Stimulated activated CD4-positive, alpha-beta T cell treated with anti-CD3 and anti-CD28 coated beads, Interleukin-1b, Interleukin-23, amount 100 ng/mL, for 24 hours (primary cell): ENCODE data around the gene PXDN.

Experiments
- DNase-seq, 4 experiments: peaks; one replicate each; pipeline ENCODE4 v3.0.0-alpha.2; 2020; ENCODE audit warnings: low read depth in 4 of 4, low spot score in 1 of 4

Gene PXDN

GRCh38 chr2:1602278-1603010 is 141.9 kb downstream of the PXDN start:
- DNase-seq, result no peak

GRCh38 chr2:1601471-1602277 is 142.6 kb downstream of the PXDN start:
- no peak for DNase-seq

DNA sequence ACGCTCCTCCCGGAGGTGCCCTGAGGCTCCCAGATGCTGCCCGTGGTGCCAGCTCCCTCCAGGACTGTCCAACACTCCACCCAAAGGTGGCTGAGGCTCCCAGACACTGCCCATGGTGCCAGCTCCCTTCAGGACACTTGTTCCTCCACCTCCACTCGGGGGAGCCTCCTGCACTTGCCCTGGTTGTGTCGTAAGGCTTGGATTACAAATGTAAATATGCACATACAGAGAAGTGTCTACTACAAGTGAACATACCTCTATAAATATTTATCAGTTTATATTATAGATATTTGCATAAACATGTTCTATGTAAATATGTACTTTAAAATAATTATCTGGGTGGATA is 143.3 kb downstream of the PXDN start:
- no peak for DNase-seq

DNA sequence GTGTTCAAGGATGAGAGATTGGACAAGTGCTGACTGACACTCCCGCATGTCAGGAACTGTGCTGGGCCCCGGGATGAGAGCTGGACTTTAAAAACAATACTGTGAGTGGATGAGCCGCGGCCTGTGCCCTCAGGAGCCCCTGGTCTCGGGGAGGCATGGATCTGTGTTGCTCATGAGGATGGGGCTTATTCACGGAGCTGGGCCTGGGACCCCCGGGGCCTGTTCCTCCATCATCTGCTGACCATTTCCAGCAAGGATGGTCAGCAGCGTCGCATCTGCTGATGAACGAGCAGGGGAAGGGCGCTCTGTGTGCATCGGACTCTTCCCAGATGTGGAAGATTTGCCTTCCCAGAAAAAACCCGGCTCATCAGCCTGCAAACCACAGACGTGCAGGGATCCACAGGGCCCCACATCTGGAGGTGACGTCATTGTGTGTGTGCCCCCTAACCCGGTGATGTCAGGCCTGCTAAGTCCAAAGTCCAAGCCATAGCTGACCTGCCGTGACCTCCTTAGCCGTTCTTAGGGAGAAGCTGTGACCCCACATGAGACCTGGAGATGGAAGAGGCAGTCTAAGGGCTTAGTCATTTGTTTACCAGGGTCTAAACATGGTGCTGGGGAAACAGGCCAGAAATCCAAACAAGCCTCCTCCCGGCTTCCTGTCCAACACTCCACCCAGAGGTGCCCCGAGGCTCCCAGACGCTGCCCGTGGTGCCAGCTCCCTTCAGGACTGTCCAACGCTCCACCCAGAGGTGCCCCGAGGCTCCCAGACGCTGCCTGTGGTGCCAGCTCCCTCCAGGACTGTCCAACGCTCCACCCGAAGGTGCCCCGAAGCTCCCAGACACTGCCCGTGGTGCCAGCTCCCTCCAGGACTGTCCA is 143.9 kb downstream of the PXDN start:
- no peak for DNase-seq

- DNase-seq, result no peak
These were observed 144.8 kb downstream of the PXDN start for GRCh38 chr2:1599301-1600085.

DNA sequence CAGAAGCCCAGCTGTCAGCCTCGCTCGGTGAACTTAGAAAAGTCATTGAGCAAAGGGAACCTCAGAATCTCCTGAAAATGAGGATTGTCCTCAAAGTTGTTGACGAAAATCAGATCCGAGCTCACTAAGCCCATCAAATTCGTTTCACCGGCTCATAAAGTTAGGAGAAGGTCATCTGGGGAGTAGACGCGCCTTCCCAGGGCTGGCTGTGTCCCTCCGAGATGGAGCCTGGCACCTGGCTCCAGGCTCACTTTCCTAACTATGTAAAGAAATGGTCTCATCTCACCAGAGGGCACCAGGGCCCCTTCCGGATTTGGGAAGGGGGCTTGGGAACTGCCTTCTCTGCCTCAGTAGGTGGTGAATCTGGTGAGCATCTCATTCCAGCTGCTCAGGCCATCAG is 145.5 kb downstream of the PXDN start:
- no peak for DNase-seq

GRCh38 chr2:1598041-1598710 is 146.1 kb downstream of the PXDN start:
- DNase-seq, result no peak

DNA sequence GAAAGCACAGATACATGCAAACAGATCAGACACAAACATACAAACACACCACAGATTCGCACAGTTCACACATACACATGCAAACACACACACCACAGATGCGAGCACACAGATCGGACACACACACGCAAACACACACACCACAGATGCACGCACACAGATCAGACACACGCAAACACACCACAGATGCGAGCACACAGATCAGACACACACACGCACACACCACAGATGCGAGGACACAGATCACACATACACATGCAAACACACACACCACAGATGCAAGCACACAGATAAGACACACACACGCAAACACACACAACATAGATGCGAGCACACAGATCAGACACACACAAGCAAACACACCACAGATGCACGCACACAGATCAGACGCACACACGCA is 149.0 kb downstream of the PXDN start:
- DNase-seq, result no peak

DNA sequence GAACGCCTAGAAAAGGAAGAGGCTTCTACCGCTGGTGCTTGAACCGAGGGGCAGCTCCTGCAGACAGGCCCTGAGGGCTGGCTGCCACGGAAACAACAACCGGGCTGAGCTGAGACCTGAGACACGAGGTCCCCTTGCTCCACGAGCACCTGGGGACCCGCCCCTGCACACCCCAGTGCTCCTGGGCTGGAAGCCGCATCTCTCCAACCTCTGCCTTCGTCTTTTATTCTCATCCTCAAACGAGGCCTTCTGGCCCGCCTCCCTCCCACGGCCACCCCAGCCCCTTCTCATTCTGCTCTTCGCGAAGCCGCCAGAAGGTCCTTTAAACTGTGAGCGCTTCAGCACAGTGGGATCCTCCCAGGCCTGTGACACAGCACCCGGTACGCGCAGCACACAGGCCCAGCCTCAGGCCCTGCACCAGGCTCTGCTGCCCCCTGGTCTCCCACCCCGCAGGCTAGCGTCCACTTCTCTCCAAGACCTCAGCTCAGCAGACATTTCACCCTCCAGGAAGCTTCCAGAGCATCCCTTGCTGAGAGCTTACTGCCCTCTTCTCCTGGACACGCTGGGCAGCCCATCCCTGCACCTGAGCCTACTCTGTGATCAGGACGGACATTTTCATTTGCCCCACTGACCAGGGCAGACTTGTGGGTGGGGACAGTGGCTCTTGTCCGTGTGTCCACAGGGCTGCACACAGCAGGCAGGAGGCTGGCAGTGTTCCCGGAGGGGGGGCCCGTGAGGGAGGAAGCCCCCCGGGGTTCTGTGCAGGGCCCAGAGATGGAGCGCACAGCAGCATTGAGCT is 149.7 kb downstream of the PXDN start:
- no peak for DNase-seq

GRCh38 chr2:1594123-1594372 is 150.3 kb downstream of the PXDN start:
- no peak for DNase-seq

- no peak for DNase-seq
These were observed 150.8 kb downstream of the PXDN start for GRCh38 chr2:1593371-1594122.

DNA sequence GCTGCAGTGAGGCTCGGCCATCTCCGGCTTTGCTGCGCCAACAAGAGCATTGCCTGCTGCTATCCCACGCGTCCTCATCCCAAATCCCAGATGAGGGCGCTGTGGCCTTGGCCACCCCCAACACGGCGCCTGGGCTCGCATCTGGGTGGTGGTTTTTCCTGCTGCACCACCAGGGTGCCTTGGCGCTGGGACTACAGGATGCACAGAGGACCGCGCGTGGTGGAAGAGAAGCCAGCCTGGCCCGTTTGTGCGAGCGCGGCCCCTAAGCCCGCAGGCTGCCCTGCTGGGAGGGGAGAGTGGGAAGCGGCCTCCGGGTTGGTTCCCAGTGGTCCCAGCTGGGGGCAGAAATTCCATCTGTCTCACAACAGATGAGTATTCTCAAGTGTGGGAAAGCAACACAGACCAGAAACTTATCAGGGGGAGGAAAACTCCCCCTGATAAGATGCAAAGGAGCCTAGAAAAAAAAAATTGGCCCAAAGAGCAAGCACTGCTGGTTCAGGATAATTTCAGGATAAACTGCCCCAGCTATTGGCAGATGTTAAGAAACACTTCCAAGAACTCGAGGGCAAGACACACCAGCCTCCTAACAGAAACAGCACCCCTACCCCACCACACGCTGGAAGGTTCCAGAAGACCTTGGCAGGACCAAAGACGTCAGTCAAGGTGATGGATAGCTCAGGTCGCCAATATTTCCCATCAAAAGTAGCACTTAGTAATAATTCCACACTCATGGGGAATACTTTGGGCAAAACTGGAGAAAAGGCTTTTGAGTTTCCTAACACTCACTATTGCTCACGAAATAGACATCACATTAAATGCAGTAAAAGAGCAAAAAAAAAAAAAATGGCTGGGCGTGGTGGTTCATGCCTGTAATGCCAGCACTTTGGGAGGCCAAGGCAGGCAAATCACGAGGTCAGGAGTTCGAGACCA is 152.1 kb downstream of the PXDN start:
- DNase-seq, result no peak

DNA sequence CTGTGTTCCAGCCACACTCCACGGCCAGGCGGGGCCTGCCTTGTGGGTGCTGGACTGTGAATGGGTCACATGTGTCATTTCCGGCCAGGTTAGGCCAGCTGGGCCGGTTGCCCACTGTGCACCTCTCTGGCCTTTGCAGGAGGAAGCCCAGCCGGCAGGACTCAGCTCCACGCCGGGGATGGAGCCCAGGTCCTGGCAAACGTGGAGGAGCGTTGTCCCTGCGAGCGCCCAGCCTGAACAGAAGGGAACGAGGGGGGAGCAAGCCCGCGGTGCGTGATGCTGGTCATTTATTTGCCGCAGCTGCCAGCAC is 152.9 kb downstream of the PXDN start:
- DNase-seq, result no peak

- no peak for DNase-seq
These were observed 153.5 kb downstream of the PXDN start for GRCh38 chr2:1590596-1591460.

- DNase-seq, result no peak
These were observed 155.2 kb downstream of the PXDN start for GRCh38 chr2:1588978-1589621.

GRCh38 chr2:1588051-1588977 is 156.0 kb downstream of the PXDN start:
- no peak for DNase-seq
